Sigmoid colon (tissue), 7 donors: ENCODE data around the gene MTX3. TPM values are rescaled to one million over a fixed set of nuclear protein-coding genes. Genes with fewer than 3 reads are reported as not detected.

ENCODE experiments used
- DNase-seq: peaks from one replicate; pipeline ENCODE4 v3.0.0-alpha.2; 2019
- H3K27ac ChIP-seq, 4 donors: fragments of 200-600 bp; sonication (generic); one replicate each; pipeline ENCODE4 v1.5.1; 2016 to 2019; ENCODE audit warnings: mild to moderate bottlenecking in 1 of 4
- H3K27me3 ChIP-seq, 3 donors: fragments of 200-600 bp; sonication (generic); one replicate each; pipeline ENCODE4 v1.5.1; 2019; ENCODE audit warnings: mild to moderate bottlenecking in 1 of 3
- H3K36me3 ChIP-seq, 4 donors: fragments of 200-600 bp; sonication (generic); one replicate each; pipeline ENCODE4 v1.5.1; 2016 to 2019
- H3K4me1 ChIP-seq, 4 donors: fragments of 200-600 bp; sonication (generic); one replicate each; pipeline ENCODE4 v1.5.1; 2017 to 2019
- H3K4me3 ChIP-seq, 4 donors: fragments of 200-600 bp; sonication (generic); one replicate each; pipeline ENCODE4 v1.5.1; 2017 to 2019; ENCODE audit warnings: mild to moderate bottlenecking in 2 of 4, moderate library complexity in 1 of 4
- H3K9me3 ChIP-seq, 4 donors: fragments of 200-600 bp in 3 of 4; sonication (generic) in 3 of 4; one replicate each; pipeline versions ENCODE4 v1.5.1 to v1.6.1; 2013 to 2019
- CTCF ChIP-seq, 4 experiments: fragments of 450-650 bp in 3 of 4; fragments of 200-600 bp in 1 of 4; IDR thresholded peaks; one replicate each; pipeline ENCODE4 v1.5.1; 2016 to 2019; ENCODE audit warnings: antibody characterized with exemption in 4 of 4, mild to moderate bottlenecking in 3 of 4, moderate library complexity in 2 of 4
- EP300 ChIP-seq, 4 donors: sonication (generic); formaldehyde crosslinking; IDR thresholded peaks; one replicate each; pipeline ENCODE4 v1.6.1; 2017; ENCODE audit warnings: antibody characterized with exemption in 4 of 4
- POLR2A ChIP-seq, 2 donors: fragments of 450-650 bp; IDR thresholded peaks; one replicate each; pipeline ENCODE4 v1.6.1; 2016; ENCODE audit warnings: antibody characterized with exemption in 2 of 2, mild to moderate bottlenecking in 2 of 2, moderate library complexity in 2 of 2
- POLR2AphosphoS5 ChIP-seq, 4 donors: sonication (generic); formaldehyde crosslinking; IDR thresholded peaks; one replicate each; pipeline ENCODE4 v1.6.1; 2017; ENCODE audit warnings: antibody characterized with exemption in 4 of 4
- WGBS, 2 donors: extraction: QIAGEN DNeasy Blood & Tissue Kit; methylation state at CpG; one replicate each; pipeline ENCODE4 v1.1.7; 2013; 5-methylcytosine and 5-hydroxymethylcytosine counted together
- intact Hi-C: fragments of 100-400 bp; cut with DNase I; formaldehyde crosslinking; loops from one replicate; pipeline ENCODE4 v1.15.1; 2023
- polyA plus RNA-seq, 3 donors: library from polyadenylated mRNA; stranded (reverse); fragments of 200-250 nt; gene quantifications; one replicate each; pipeline ENCODE4 v1.2.3, GENCODE V29; 2013
- total RNA-seq, 4 donors: library from RNA; depleted of rRNA; stranded (reverse); fragments of >200 nt; gene quantifications; one replicate each; pipeline ENCODE4 v1.1.0, GENCODE V29; 2016
- donor health status: healthy with polysubstance abuse.
- donor health status: Bipolar disorder and iron deficiency.
- donor health status: healthy.

MTX3 gene
- total and polyA plus RNA-seq, 7 donors: 1.8 to 18.3 (median 14.5) TPM

DNA sequence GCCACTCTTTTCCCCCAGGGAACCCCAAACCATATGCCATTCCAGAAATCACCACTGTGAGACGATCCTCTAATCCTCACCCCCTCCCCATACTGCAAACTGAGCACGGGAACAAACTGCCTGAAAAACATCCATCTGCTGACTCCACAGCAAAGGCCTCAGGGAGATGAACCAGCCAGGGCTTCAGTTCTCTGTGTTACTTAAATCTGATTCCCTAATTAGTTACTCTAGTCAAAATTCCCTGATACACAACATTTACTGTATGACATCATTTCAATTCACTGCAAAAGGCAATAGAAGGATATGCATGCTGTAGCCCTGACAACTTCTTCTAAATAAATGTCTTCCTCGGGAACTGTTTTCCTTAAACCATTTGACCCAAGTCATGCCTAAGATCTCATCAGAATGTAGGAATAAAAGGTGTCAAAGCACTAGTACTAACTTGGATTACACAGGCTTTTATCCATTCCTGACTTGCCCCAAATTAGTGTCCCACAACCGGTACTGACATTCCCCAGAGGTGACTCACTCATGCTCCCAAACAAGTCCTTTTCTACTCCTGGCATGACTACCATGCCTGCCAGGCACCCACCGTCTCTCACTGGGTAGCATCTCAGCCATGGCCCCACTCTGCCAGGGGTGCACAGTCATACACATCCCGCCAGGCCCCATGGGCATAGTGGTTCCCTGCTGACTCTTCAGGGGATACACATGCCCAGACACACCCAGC, 35.0 kb downstream of the MTX3 start:
- H3K36me3 ChIP-seq: no peaks in the 10 kb centered on the region
- H3K9me3 ChIP-seq: no peaks in the 10 kb centered on the region
- H3K27ac ChIP-seq: no peak overlapping the region
- no peak for DNase-seq
- no peaks in the 10 kb centered on the region for H3K27me3 ChIP-seq
- no peaks in the 10 kb centered on the region for H3K4me1 ChIP-seq
- TF ChIP-seq POLR2AphosphoS5 (IDR thresholded peaks at IDR 0.05): no peak
- no peak for TF ChIP-seq POLR2A (IDR thresholded peaks at IDR 0.05)
- no peak for TF ChIP-seq CTCF (IDR thresholded peaks at IDR 0.05)
- TF ChIP-seq EP300 (IDR thresholded peaks at IDR 0.05): no peak
- intact Hi-C loops: no loop called here
- 71 to 76% methylated on average over 6 of the region's 6 CpGs for WGBS, 2 donors
- H3K4me3 ChIP-seq: no peak overlapping the region

GRCh38 chr5:79955356-79955895, 35.6 kb downstream of the MTX3 start:
- Histone ChIP-seq H3K27me3 (no peaks in the 10 kb centered on the region), H3K9me3 (no peaks in the 10 kb centered on the region), H3K4me1 (no peaks in the 10 kb centered on the region), H3K36me3 (no peaks in the 10 kb centered on the region), H3K4me3 (no peak overlapping the region), H3K27ac (no peak overlapping the region)
- 83 to 86% methylated on average over 5 of the region's 5 CpGs for WGBS, 2 donors
- intact Hi-C loops: no loop called here
- TF ChIP-seq POLR2A (IDR thresholded peaks at IDR 0.05) (no peak), POLR2AphosphoS5 (IDR thresholded peaks at IDR 0.05) (no peak), CTCF (IDR thresholded peaks at IDR 0.05) (no peak), EP300 (IDR thresholded peaks at IDR 0.05) (no peak)
- no peak for DNase-seq

GRCh38 chr5:79954620-79955019, 36.4 kb downstream of the MTX3 start:
- H3K36me3 ChIP-seq: no peaks in the 10 kb centered on the region
- TF ChIP-seq POLR2AphosphoS5 (IDR thresholded peaks at IDR 0.05): no peak
- no peak for TF ChIP-seq POLR2A (IDR thresholded peaks at IDR 0.05)
- no peak overlapping the region for H3K27ac ChIP-seq
- no peak overlapping the region for H3K4me3 ChIP-seq
- H3K4me1 ChIP-seq: no peaks in the 10 kb centered on the region
- WGBS, 2 donors: 69 to 86% methylated on average over 3 of the region's 3 CpGs
- H3K27me3 ChIP-seq: no peaks in the 10 kb centered on the region
- no peaks in the 10 kb centered on the region for H3K9me3 ChIP-seq
- DNase-seq: no peak
- intact Hi-C loops: no loop called here

DNA sequence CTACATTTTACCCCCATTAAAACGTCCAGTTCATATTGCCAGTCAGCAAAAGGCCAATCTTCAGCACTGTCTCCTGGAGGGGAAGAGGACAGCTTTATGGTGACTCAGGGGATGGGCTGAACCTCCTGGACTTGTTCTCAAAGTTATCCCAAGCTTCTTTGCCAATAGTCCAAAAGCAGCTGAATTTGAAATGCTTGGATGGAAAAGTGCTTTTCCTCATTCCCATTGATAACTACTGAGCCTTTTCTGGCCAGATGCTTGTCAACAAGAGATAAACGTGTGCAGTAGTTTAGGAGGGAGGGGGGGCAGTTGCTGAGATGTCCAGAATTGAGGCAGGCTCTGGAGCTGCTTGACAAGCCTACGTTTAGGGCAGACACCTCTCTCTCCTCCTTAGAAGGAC, 43.5 kb downstream of the MTX3 start:
- Histone ChIP-seq H3K4me3 (no peak overlapping the region), H3K27ac (no peak overlapping the region), H3K36me3 (no peaks in the 10 kb centered on the region), H3K4me1 (no peaks in the 10 kb centered on the region), H3K9me3 (no peaks in the 10 kb centered on the region), H3K27me3 (no peaks in the 10 kb centered on the region)
- WGBS, 2 donors: 51 to 71% methylated on average over 3 of the region's 3 CpGs
- no peak for TF ChIP-seq POLR2A (IDR thresholded peaks at IDR 0.05)
- TF ChIP-seq POLR2AphosphoS5 (IDR thresholded peaks at IDR 0.05): no peak
- TF ChIP-seq EP300 (IDR thresholded peaks at IDR 0.05): no peak
- no peak for TF ChIP-seq CTCF (IDR thresholded peaks at IDR 0.05)
- DNase-seq: no peak
- intact Hi-C loops: no loop called here

- no peak for TF ChIP-seq CTCF (IDR thresholded peaks at IDR 0.05)
- TF ChIP-seq POLR2A (IDR thresholded peaks at IDR 0.05): no peak
- no peak for TF ChIP-seq POLR2AphosphoS5 (IDR thresholded peaks at IDR 0.05)
- no peak for TF ChIP-seq EP300 (IDR thresholded peaks at IDR 0.05)
These were observed 52.6 kb downstream of the MTX3 start for GRCh38 chr5:79938468-79938867.

More at GRCh38 chr5:79938468-79938867, 52.6 kb downstream of the MTX3 start:
- intact Hi-C loops: no loop called here
- H3K9me3 ChIP-seq: no peaks in the 10 kb centered on the region
- H3K36me3 ChIP-seq: no peaks in the 10 kb centered on the region
- H3K4me1 ChIP-seq: peaks cover 0 to 6% (median 0%) of the 10 kb centered on the region in 4 donors
- H3K4me3 ChIP-seq: no peak overlapping the region
- 75 to 77% methylated on average over 3 of the region's 3 CpGs for WGBS, 2 donors
- no peaks in the 10 kb centered on the region for H3K27me3 ChIP-seq
- no peak for DNase-seq
- no peak overlapping the region for H3K27ac ChIP-seq
